ENCODE results near the gene ASPA.
"Not testable (repeated sequence)": the region's sequence is repeated elsewhere in the genome, so short reads cannot be mapped to it uniquely, and the experiment has no call there.

DNA sequence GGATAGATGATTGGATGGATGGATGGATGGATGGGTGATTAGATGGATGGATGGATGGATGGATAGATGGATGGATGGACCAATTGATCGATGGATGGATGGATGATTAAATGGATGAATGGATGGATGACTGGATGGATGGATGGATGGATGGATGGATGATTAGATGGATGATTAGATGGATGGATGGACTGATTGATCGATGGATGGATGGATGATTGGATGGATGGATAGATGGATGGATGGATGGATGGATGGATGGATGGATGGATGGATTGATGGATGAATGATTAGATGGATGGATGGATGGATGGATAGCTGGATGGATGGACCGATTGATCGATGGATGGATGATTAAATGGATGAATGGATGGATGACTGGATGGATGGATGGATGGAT is 43.7 kb downstream of the ASPA start:
- TF ChIP-seq, protein P1, sequence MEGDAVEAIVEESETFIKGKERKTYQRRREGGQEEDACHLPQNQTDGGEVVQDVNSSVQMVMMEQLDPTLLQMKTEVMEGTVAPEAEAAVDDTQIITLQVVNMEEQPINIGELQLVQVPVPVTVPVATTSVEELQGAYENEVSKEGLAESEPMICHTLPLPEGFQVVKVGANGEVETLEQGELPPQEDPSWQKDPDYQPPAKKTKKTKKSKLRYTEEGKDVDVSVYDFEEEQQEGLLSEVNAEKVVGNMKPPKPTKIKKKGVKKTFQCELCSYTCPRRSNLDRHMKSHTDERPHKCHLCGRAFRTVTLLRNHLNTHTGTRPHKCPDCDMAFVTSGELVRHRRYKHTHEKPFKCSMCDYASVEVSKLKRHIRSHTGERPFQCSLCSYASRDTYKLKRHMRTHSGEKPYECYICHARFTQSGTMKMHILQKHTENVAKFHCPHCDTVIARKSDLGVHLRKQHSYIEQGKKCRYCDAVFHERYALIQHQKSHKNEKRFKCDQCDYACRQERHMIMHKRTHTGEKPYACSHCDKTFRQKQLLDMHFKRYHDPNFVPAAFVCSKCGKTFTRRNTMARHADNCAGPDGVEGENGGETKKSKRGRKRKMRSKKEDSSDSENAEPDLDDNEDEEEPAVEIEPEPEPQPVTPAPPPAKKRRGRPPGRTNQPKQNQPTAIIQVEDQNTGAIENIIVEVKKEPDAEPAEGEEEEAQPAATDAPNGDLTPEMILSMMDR (IDR thresholded peaks at IDR 0.05; ENCODE audit: low read depth, low read length, poor library complexity, severe bottlenecking): not testable (repeated sequence)
- TF ChIP-seq EZH2phosphoT487 (IDR thresholded peaks at IDR 0.05; ENCODE audit: borderline replicate concordance, low read length): not testable (repeated sequence)
